SW480 (cell line): ENCODE results near the gene RBP3.

Experiments
- DNase-seq: peaks from one replicate; pipeline ENCODE4 v3.0.0-alpha.2; 2016; ENCODE audit warnings: low spot score

The RBP3 gene

GRCh38 chr10:47359101-47359500 is 10.9 kb downstream of the RBP3 start:
- DNase-seq, result no peak

GRCh38 chr10:47359626-47360418 is 11.7 kb downstream of the RBP3 start:
- no peak for DNase-seq

GRCh38 chr10:47360419-47361040 is 12.4 kb downstream of the RBP3 start:
- DNase-seq, result no peak

- no peak for DNase-seq
Measured at GRCh38 chr10:47361293-47361692, 13.1 kb downstream of the RBP3 start.

GRCh38 chr10:47362199-47362598 is 14.0 kb downstream of the RBP3 start:
- no peak for DNase-seq

- no peak for DNase-seq
Measured at GRCh38 chr10:47363781-47364180, 15.6 kb downstream of the RBP3 start.

- peak; percentile 66 for DNase-seq
Measured at GRCh38 chr10:47364366-47364765, 16.2 kb downstream of the RBP3 start.

- no peak for DNase-seq
Measured at GRCh38 chr10:47364911-47365310, 16.7 kb downstream of the RBP3 start.

- no peak for DNase-seq
Measured at GRCh38 chr10:47365431-47366180, 17.4 kb downstream of the RBP3 start.

GRCh38 chr10:47366181-47366631 is 18.0 kb downstream of the RBP3 start:
- DNase-seq, result no peak

GRCh38 chr10:47366731-47367460 is 18.7 kb downstream of the RBP3 start:
- no peak for DNase-seq

- DNase-seq, result no peak
Measured at GRCh38 chr10:47367646-47368045, 19.5 kb downstream of the RBP3 start.

- no peak for DNase-seq
Measured at GRCh38 chr10:47368431-47369180, 20.4 kb downstream of the RBP3 start.

- no peak for DNase-seq
Measured at GRCh38 chr10:47369251-47369894, 21.2 kb downstream of the RBP3 start.

GRCh38 chr10:47370015-47370767 is 22.0 kb downstream of the RBP3 start:
- no peak for DNase-seq

- DNase-seq, result no peak
Measured at GRCh38 chr10:47370878-47371277, 22.7 kb downstream of the RBP3 start.

- no peak for DNase-seq
Measured at GRCh38 chr10:47371629-47372485, 23.7 kb downstream of the RBP3 start.

GRCh38 chr10:47372726-47373125 is 24.6 kb downstream of the RBP3 start:
- DNase-seq, result no peak
